Measurements from ENCODE around the gene SPNS2.

DNA sequence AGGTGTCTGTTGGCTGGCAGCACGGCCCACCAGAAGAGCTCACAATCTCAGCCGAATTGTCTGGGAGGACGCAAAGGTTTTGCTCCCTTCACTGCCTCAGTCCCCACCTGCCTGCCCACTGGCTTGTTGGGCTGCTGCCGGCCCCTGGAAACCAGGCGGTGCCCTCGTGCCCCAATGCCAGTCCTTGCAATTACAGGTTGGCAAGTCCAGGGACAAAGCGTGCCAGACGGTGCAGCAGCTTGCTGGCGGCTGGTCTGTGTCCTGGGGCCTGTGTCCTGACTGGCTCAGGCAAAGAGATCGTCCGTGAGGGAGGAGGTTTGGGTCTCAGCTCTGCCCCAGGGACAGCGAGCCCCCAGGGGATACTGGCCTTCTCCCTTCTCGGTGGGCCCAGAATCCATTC, 24.6 kb upstream of the SPNS2 start:
- TF ChIP-seq, protein P1, sequence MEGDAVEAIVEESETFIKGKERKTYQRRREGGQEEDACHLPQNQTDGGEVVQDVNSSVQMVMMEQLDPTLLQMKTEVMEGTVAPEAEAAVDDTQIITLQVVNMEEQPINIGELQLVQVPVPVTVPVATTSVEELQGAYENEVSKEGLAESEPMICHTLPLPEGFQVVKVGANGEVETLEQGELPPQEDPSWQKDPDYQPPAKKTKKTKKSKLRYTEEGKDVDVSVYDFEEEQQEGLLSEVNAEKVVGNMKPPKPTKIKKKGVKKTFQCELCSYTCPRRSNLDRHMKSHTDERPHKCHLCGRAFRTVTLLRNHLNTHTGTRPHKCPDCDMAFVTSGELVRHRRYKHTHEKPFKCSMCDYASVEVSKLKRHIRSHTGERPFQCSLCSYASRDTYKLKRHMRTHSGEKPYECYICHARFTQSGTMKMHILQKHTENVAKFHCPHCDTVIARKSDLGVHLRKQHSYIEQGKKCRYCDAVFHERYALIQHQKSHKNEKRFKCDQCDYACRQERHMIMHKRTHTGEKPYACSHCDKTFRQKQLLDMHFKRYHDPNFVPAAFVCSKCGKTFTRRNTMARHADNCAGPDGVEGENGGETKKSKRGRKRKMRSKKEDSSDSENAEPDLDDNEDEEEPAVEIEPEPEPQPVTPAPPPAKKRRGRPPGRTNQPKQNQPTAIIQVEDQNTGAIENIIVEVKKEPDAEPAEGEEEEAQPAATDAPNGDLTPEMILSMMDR (IDR thresholded peaks at IDR 0.05) = no peak
- TF ChIP-seq POLR2A (IDR thresholded peaks at IDR 0.05) (no peak), EP300 (IDR thresholded peaks at IDR 0.05) (no peak)

Data from tibial nerve (tissue), 4 donors.